ENCODE results near the gene RNF40.

Gene RNF40

GRCh38 chr16:30741461-30741914, 20.6 kb upstream of the RNF40 start:
- Histone ChIP-seq H3K9me3 (ENCODE audit: insufficient read depth, low read length, severe bottlenecking) (no peaks in the 10 kb centered on the region), H3K36me3 (ENCODE audit: insufficient read depth, low read length) (peaks cover 70% of the 10 kb centered on the region), H3K27me3 (ENCODE audit: insufficient read depth, low read length, poor library complexity) (no peaks in the 10 kb centered on the region), H2AFZ (ENCODE audit: low read depth, low read length) (no peak overlapping the region), H3K9ac (ENCODE audit: low read depth, low read length) (no peak overlapping the region), H3K79me2 (ENCODE audit: insufficient read depth, low read length) (no peaks in the 10 kb centered on the region), H4K20me1 (ENCODE audit: insufficient read depth, low read length) (peaks cover 19% of the 10 kb centered on the region), H3K4me1 (ENCODE audit: insufficient read depth, low read length) (no peaks in the 10 kb centered on the region), H3K4me2 (ENCODE audit: insufficient read depth, low read length) (no peak overlapping the region), H3K27ac (ENCODE audit: low read length) (no peak overlapping the region), H3K4me3 (ENCODE audit: low read depth in 1 of 2, low read length in 2 of 2) (no peak overlapping the region)
- ATAC-seq (ENCODE audit: insufficient read depth, low read depth) (no peak), DNase-seq (no peak)
- TF ChIP-seq EZH2 (IDR thresholded peaks at IDR 0.05; ENCODE audit: borderline replicate concordance, low read depth, low read length, severe bottlenecking) = no peak
- TF ChIP-seq CTCF (IDR thresholded peaks at IDR 0.05; ENCODE audit: borderline replicate concordance, extremely low read depth, low read length, poor library complexity, severe bottlenecking) = no peak

- ATAC-seq (ENCODE audit: insufficient read depth, low read depth) (no peak), DNase-seq (no peak)
- Histone ChIP-seq H3K4me3 (ENCODE audit: low read depth in 1 of 2, low read length in 2 of 2) (no peak overlapping the region), H3K4me1 (ENCODE audit: insufficient read depth, low read length) (peaks cover 10% of the 10 kb centered on the region), H3K27me3 (ENCODE audit: insufficient read depth, low read length, poor library complexity) (no peaks in the 10 kb centered on the region), H3K9ac (ENCODE audit: low read depth, low read length) (no peak overlapping the region), H3K27ac (ENCODE audit: low read length) (no peak overlapping the region), H3K9me3 (ENCODE audit: insufficient read depth, low read length, severe bottlenecking) (no peaks in the 10 kb centered on the region), H3K36me3 (ENCODE audit: insufficient read depth, low read length) (peaks cover 48% of the 10 kb centered on the region), H3K79me2 (ENCODE audit: insufficient read depth, low read length) (peaks cover 5% of the 10 kb centered on the region), H3K4me2 (ENCODE audit: insufficient read depth, low read length) (no peak overlapping the region), H2AFZ (ENCODE audit: low read depth, low read length) (no peak overlapping the region), H4K20me1 (ENCODE audit: insufficient read depth, low read length) (peaks cover 13% of the 10 kb centered on the region)
- TF ChIP-seq CTCF (IDR thresholded peaks at IDR 0.05; ENCODE audit: borderline replicate concordance, extremely low read depth, low read length, poor library complexity, severe bottlenecking) (no peak), EZH2 (IDR thresholded peaks at IDR 0.05; ENCODE audit: borderline replicate concordance, low read depth, low read length, severe bottlenecking) (no peak)
Measured at GRCh38 chr16:30743716-30744115, 18.4 kb upstream of the RNF40 start.

- Histone ChIP-seq H3K4me2 (ENCODE audit: insufficient read depth, low read length) (no peak overlapping the region), H3K9ac (ENCODE audit: low read depth, low read length) (no peak overlapping the region), H3K36me3 (ENCODE audit: insufficient read depth, low read length) (peaks cover 43% of the 10 kb centered on the region), H3K27me3 (ENCODE audit: insufficient read depth, low read length, poor library complexity) (no peaks in the 10 kb centered on the region), H3K4me3 (ENCODE audit: low read depth in 1 of 2, low read length in 2 of 2) (no peak overlapping the region), H3K9me3 (ENCODE audit: insufficient read depth, low read length, severe bottlenecking) (no peaks in the 10 kb centered on the region), H3K4me1 (ENCODE audit: insufficient read depth, low read length) (peaks cover 12% of the 10 kb centered on the region), H3K79me2 (ENCODE audit: insufficient read depth, low read length) (peaks cover 8% of the 10 kb centered on the region), H3K27ac (ENCODE audit: low read length) (no peak overlapping the region), H4K20me1 (ENCODE audit: insufficient read depth, low read length) (peaks cover 10% of the 10 kb centered on the region), H2AFZ (ENCODE audit: low read depth, low read length) (no peak overlapping the region)
- DNase-seq (no peak), ATAC-seq (ENCODE audit: insufficient read depth, low read depth) (no peak)
- TF ChIP-seq CTCF (IDR thresholded peaks at IDR 0.05; ENCODE audit: borderline replicate concordance, extremely low read depth, low read length, poor library complexity, severe bottlenecking) (no peak), EZH2 (IDR thresholded peaks at IDR 0.05; ENCODE audit: borderline replicate concordance, low read depth, low read length, severe bottlenecking) (no peak)
Measured at GRCh38 chr16:30744183-30744582, 17.9 kb upstream of the RNF40 start.

- H3K4me3 ChIP-seq (ENCODE audit: low read depth in 1 of 2, low read length in 2 of 2) = no peak overlapping the region
- H3K79me2 ChIP-seq (ENCODE audit: insufficient read depth, low read length) = peaks cover 17% of the 10 kb centered on the region
- peaks cover 21% of the 10 kb centered on the region for H3K4me1 ChIP-seq (ENCODE audit: insufficient read depth, low read length)
- DNase-seq (no peak), ATAC-seq (ENCODE audit: insufficient read depth, low read depth) (no peak)
- no peak overlapping the region for H3K27ac ChIP-seq (ENCODE audit: low read length)
- H2AFZ ChIP-seq (ENCODE audit: low read depth, low read length) = no peak overlapping the region
- H3K27me3 ChIP-seq (ENCODE audit: insufficient read depth, low read length, poor library complexity) = no peaks in the 10 kb centered on the region
- H3K9ac ChIP-seq (ENCODE audit: low read depth, low read length) = no peak overlapping the region
- H3K36me3 ChIP-seq (ENCODE audit: insufficient read depth, low read length) = peaks cover 39% of the 10 kb centered on the region
- no peak overlapping the region for H3K4me2 ChIP-seq (ENCODE audit: insufficient read depth, low read length)
- no peaks in the 10 kb centered on the region for H3K9me3 ChIP-seq (ENCODE audit: insufficient read depth, low read length, severe bottlenecking)
- TF ChIP-seq CTCF (IDR thresholded peaks at IDR 0.05; ENCODE audit: borderline replicate concordance, extremely low read depth, low read length, poor library complexity, severe bottlenecking) (no peak), EZH2 (IDR thresholded peaks at IDR 0.05; ENCODE audit: borderline replicate concordance, low read depth, low read length, severe bottlenecking) (no peak)
- H4K20me1 ChIP-seq (ENCODE audit: insufficient read depth, low read length) = peaks cover 9% of the 10 kb centered on the region; the same call in 1 of the 2 replicates
Measured at GRCh38 chr16:30745082-30745481, 17.0 kb upstream of the RNF40 start.
